Psoas muscle (tissue), 8 donors: ENCODE data around the gene SPATA45. TPM values are rescaled to one million over a fixed set of nuclear protein-coding genes. Genes with fewer than 3 reads are reported as not detected.

ENCODE experiments used
- ATAC-seq, 4 donors: fragments of 200-7000 bp; cut with Tn5 transposase; one replicate each; pipeline ENCODE4 v1.9.1; 2020; ENCODE audit warnings: moderate library complexity in 3 of 4, mild to moderate bottlenecking in 2 of 4
- DNase-seq, 2 donors: peaks; one replicate each; pipeline ENCODE4 v3.0.0-alpha.2; 2020
- H3K27ac ChIP-seq: fragments of 200-600 bp; one replicate; pipeline ENCODE4 v1.8.0; 2022
- H3K27me3 ChIP-seq, 3 donors: fragments of 200-600 bp in 1 of 3; one replicate each; pipeline versions ENCODE4 v1.6.1 to v1.8.0; 2013 to 2022; ENCODE audit warnings: low read length in 2 of 3, mild to moderate bottlenecking in 2 of 3, moderate library complexity in 1 of 3; ENCODE audit not compliant: insufficient read depth in 3 of 3
- H3K36me3 ChIP-seq, 2 donors: fragments of 200-600 bp in 1 of 2; one replicate each; pipeline versions ENCODE4 v1.6.1 to v1.8.0; 2013 to 2022; ENCODE audit warnings: low read depth in 1 of 2, mild to moderate bottlenecking in 1 of 2, moderate library complexity in 1 of 2; ENCODE audit not compliant: insufficient read depth in 1 of 2
- H3K4me1 ChIP-seq: fragments of 200-600 bp; one replicate; pipeline ENCODE4 v1.8.0; 2022
- H3K4me3 ChIP-seq: fragments of 200-600 bp; one replicate; pipeline ENCODE4 v1.8.0; 2022; ENCODE audit warnings: mild to moderate bottlenecking
- H3K9me3 ChIP-seq: fragments of 200-600 bp; one replicate; pipeline ENCODE4 v1.8.0; 2022
- CTCF ChIP-seq: fragments of 200-600 bp; IDR thresholded peaks from one replicate; pipeline ENCODE4 v1.8.0; 2022; ENCODE audit warnings: antibody characterized with exemption
- WGBS, 3 donors: extraction: QIAGEN DNeasy Blood & Tissue Kit; methylation state at CpG; one replicate each; pipeline versions ENCODE4 v1.1.6 to v1.1.7; 2013; 5-methylcytosine and 5-hydroxymethylcytosine counted together
- intact Hi-C, 2 donors: fragments of 100-400 bp; cut with DNase I; formaldehyde crosslinking; loops; one replicate each; pipeline versions ENCODE4 v1.11.0 to v1.14.2; 2022
- polyA plus RNA-seq, 3 donors: library from polyadenylated mRNA; stranded (reverse); fragments of 200-250 nt; gene quantifications; one replicate each; pipeline ENCODE4 v1.2.3, GENCODE V29; 2013
- total RNA-seq, 4 donors: library from RNA; stranded (reverse); fragmentation: NEBNext Ultra II Directional in 2 of 4; extraction: Animal tissue kit (Norgen Biotek cat#: 25700) in 2 of 4; gene quantifications; one replicate each; pipeline versions ENCODE4 v1.2.1 to v1.2.4, GENCODE V29; 2021 to 2023
- donor health status: healthy with polysubstance abuse.
- donor health status: DM: no; HTN: no; CAD: no; lungs with moderate emphysema.
- donor health status: Bipolar disorder and iron deficiency.
- donor health status: healthy.
- donor health status: DM: yes; HTN: yes; CAD: no.
- donor health status: DM: no; HTN: no; CAD: no.
- donor health status: DM: no; HTN: no; CAD: no.
- donor health status: DM: yes; HTN: yes; CAD: no.

SPATA45 gene
- total and polyA plus RNA-seq, 7 donors, result not detected

- no peak for TF ChIP-seq CTCF
- Histone ChIP-seq H3K4me1 (peaks cover 2% of the 10 kb centered on the region), H3K27me3 (no peaks in the 10 kb centered on the region), H3K4me3 (no peak overlapping the region), H3K27ac (no peak overlapping the region), H3K36me3 (peaks cover 0 to 13% of the 10 kb centered on the region in 2 donors), H3K9me3 (no peaks in the 10 kb centered on the region)
- no peak for DNase-seq
- intact Hi-C loops, result no loop called here
- WGBS, 3 donors, result 93 to 97% (median 94%) methylated on average over 2 of the region's 2 CpGs
- no peak for ATAC-seq
Measured at GRCh38 chr1:212862111-212862690, 14.8 kb upstream of the SPATA45 start.

GRCh38 chr1:212860713-212861581 lies 13.5 kb upstream of the SPATA45 start:
- H3K4me3 ChIP-seq, result no peak overlapping the region
- peaks cover 0 to 11% of the 10 kb centered on the region in 2 donors for H3K36me3 ChIP-seq
- peaks cover 2% of the 10 kb centered on the region for H3K4me1 ChIP-seq
- 75 to 81% (median 80%) methylated on average over 5 of the region's 5 CpGs for WGBS, 3 donors
- intact Hi-C loops, result no loop called here
- no peak for TF ChIP-seq CTCF
- H3K27me3 ChIP-seq, result no peaks in the 10 kb centered on the region
- H3K9me3 ChIP-seq, result no peaks in the 10 kb centered on the region
- H3K27ac ChIP-seq, result no peak overlapping the region
- DNase-seq, result no peak
- ATAC-seq, result no peak

- DNase-seq (no peak), ATAC-seq (peak; percentile 38 to 56 (median 44))
- TF ChIP-seq CTCF, result no peak
- Histone ChIP-seq H3K27ac (peak overlapping the region; percentile 85), H3K4me3 (peak overlapping the region; percentile 88), H3K36me3 (no peaks in the 10 kb centered on the region), H3K27me3 (no peaks in the 10 kb centered on the region), H3K9me3 (no peaks in the 10 kb centered on the region), H3K4me1 (peaks cover 2% of the 10 kb centered on the region)
- 5 to 8% (median 6%) methylated on average over 40 to 54 of the region's 54 CpGs for WGBS, 3 donors
- intact Hi-C loops, result loop anchor here in 1 of 2 donors (5.0 kb wide), 1 partner anchor 124 kb away; no protein-coding TSS in a partner anchor
Measured at GRCh38 chr1:212858461-212859265, 11.2 kb upstream of the SPATA45 start.

GRCh38 chr1:212857992-212858460 lies 10.6 kb upstream of the SPATA45 start, which contains the start of gene FLVCR1:
TSS of gene FLVCR1 (plus strand) at chr1:212858275. CDS start at chr1:212858453, 178 bp downstream.
- Histone ChIP-seq H3K9me3 (no peaks in the 10 kb centered on the region), H3K4me3 (peak within 1 kb of the TSS; percentile 88), H3K27ac (peak within 1 kb of the TSS; percentile 85), H3K36me3 (no peaks in the 10 kb centered on the region), H3K27me3 (no peaks in the 10 kb centered on the region), H3K4me1 (peaks cover 2% of the 10 kb centered on the region)
- peak; percentile 100 for ATAC-seq
- DNase-seq, result peak; percentile 98
- TF ChIP-seq CTCF, result no peak
- intact Hi-C loops, result loop anchor here in 1 of 2 donors (5.0 kb wide), 1 partner anchor 124 kb away; no protein-coding TSS in a partner anchor
- 0 to 1% (median 0%) methylated on average over 42 to 54 of the region's 54 CpGs for WGBS, 3 donors
